ENCODE data around the gene RANBP3. TPM values are rescaled to one million over a fixed set of nuclear protein-coding genes. Genes with fewer than 3 reads are reported as not detected.

Gene RANBP3
- total and polyA plus RNA-seq, 2 experiments from 2014 or later = 40.2 to 98.3 TPM

GRCh38 chr19:6021878-6022569 is 44.1 kb upstream of the RANBP3 start:
- H3K4me3 Mint-ChIP-seq = no peak overlapping the region; the same call in 2 of the 3 replicates
- H3K4me2 ChIP-seq = no peak overlapping the region

GRCh38 chr19:6020972-6021805 is 43.2 kb upstream of the RANBP3 start:
- no peak overlapping the region for H3K27ac ChIP-seq (ENCODE audit: low read depth)
- no peaks in the 10 kb centered on the region; the same call in 1 of the 2 replicates for H3K4me1 ChIP-seq (ENCODE audit: insufficient read depth)
- no peaks in the 10 kb centered on the region for H3K9me2 ChIP-seq (ENCODE audit: insufficient read depth)
- Mint-ChIP-seq H3K4me3 (no peak overlapping the region), H3K27me3 (ENCODE audit: insufficient read depth, low read depth, poor library complexity) (peaks cover 4% of the 10 kb centered on the region), H3K4me1 (peaks cover 3% of the 10 kb centered on the region; the same call in 1 of the 3 replicates), H3K9me3 (no peaks in the 10 kb centered on the region), H3K36me3 (ENCODE audit: low read depth) (no peaks in the 10 kb centered on the region), H3K27ac (no peak overlapping the region)
- no peaks in the 10 kb centered on the region for H3K27me3 ChIP-seq (ENCODE audit: insufficient read depth)
- H3K79me2 ChIP-seq (replicated peaks; ENCODE audit: insufficient read depth) = no peaks in the 10 kb centered on the region
- no peaks in the 10 kb centered on the region for H3K36me3 ChIP-seq (ENCODE audit: insufficient read depth)
- H2AFZ ChIP-seq = no peak overlapping the region
- no peak for TF ChIP-seq ZNF114 (CRISPR knock-in tag; IDR thresholded peaks at IDR 0.05)
- TF ChIP-seq ZNF331 (CRISPR knock-in tag; IDR thresholded peaks at IDR 0.05; ENCODE audit: low read depth) = no peak
- TF ChIP-seq CTCF (conservative IDR thresholded peaks at IDR 0.05; ENCODE audit: low read depth in 2 of 2) = 0 out of 4 replicates have a peak, but pooled peaks of 1 of the 2 experiments have one; percentile 14
- TF ChIP-seq EZH2 (IDR thresholded peaks at IDR 0.05; ENCODE audit: low read depth, unreplicated experiment) = no peak
- TF ChIP-seq ETS1 (IDR thresholded peaks at IDR 0.05) = no peak
- H4K20me1 ChIP-seq (replicated peaks; ENCODE audit: insufficient read depth) = no peaks in the 10 kb centered on the region
- no peak for DNase-seq (ENCODE audit: low spot score)
- no peaks in the 10 kb centered on the region for H3F3A ChIP-seq (replicated peaks; ENCODE audit: low read depth)
- no peak overlapping the region for H3K4me2 ChIP-seq
- H3K4me3 ChIP-seq = no peak overlapping the region
- ATAC-seq = no peak

More at GRCh38 chr19:6021878-6022569, 44.1 kb upstream of the RANBP3 start:
- H3K27me3 Mint-ChIP-seq (ENCODE audit: insufficient read depth, low read depth, poor library complexity) = peaks cover 4% of the 10 kb centered on the region
- Histone ChIP-seq H3K9me2 (ENCODE audit: insufficient read depth) (no peaks in the 10 kb centered on the region), H3K27me3 (ENCODE audit: insufficient read depth) (no peaks in the 10 kb centered on the region), H3K27ac (ENCODE audit: low read depth) (no peak overlapping the region), H3F3A (replicated peaks; ENCODE audit: low read depth) (no peaks in the 10 kb centered on the region), H3K4me3 (no peak overlapping the region), H2AFZ (0 out of 2 replicates have a peak overlapping the region, but pooled peaks have one; percentile 74), H3K4me1 (ENCODE audit: insufficient read depth) (no peaks in the 10 kb centered on the region; the same call in 1 of the 2 replicates), H4K20me1 (replicated peaks; ENCODE audit: insufficient read depth) (no peaks in the 10 kb centered on the region), H3K79me2 (replicated peaks; ENCODE audit: insufficient read depth) (no peaks in the 10 kb centered on the region), H3K36me3 (ENCODE audit: insufficient read depth) (no peaks in the 10 kb centered on the region)
- peaks cover 3% of the 10 kb centered on the region; the same call in 1 of the 3 replicates for H3K4me1 Mint-ChIP-seq
- H3K9me3 Mint-ChIP-seq = no peaks in the 10 kb centered on the region
- DNase-seq (ENCODE audit: low spot score) (peak; percentile 96), ATAC-seq (peak; percentile 93)
- TF ChIP-seq CTCF (conservative IDR thresholded peaks at IDR 0.05; ENCODE audit: low read depth in 2 of 2) (peak; percentile 79 to 94), ETS1 (IDR thresholded peaks at IDR 0.05) (no peak)
- no peaks in the 10 kb centered on the region for H3K36me3 Mint-ChIP-seq (ENCODE audit: low read depth)
- no peak overlapping the region for H3K27ac Mint-ChIP-seq
